HG02678 (cell line): ENCODE data around the gene SUSD3.

Experiments
- ATAC-seq: cut with Tn5 transposase; IDR thresholded peaks from one replicate; pipeline ENCODE4 v1.9.1; 2021; ENCODE audit warnings: mild to moderate bottlenecking, moderate library complexity; ENCODE audit not compliant: unreplicated experiment

SUSD3 gene

DNA sequence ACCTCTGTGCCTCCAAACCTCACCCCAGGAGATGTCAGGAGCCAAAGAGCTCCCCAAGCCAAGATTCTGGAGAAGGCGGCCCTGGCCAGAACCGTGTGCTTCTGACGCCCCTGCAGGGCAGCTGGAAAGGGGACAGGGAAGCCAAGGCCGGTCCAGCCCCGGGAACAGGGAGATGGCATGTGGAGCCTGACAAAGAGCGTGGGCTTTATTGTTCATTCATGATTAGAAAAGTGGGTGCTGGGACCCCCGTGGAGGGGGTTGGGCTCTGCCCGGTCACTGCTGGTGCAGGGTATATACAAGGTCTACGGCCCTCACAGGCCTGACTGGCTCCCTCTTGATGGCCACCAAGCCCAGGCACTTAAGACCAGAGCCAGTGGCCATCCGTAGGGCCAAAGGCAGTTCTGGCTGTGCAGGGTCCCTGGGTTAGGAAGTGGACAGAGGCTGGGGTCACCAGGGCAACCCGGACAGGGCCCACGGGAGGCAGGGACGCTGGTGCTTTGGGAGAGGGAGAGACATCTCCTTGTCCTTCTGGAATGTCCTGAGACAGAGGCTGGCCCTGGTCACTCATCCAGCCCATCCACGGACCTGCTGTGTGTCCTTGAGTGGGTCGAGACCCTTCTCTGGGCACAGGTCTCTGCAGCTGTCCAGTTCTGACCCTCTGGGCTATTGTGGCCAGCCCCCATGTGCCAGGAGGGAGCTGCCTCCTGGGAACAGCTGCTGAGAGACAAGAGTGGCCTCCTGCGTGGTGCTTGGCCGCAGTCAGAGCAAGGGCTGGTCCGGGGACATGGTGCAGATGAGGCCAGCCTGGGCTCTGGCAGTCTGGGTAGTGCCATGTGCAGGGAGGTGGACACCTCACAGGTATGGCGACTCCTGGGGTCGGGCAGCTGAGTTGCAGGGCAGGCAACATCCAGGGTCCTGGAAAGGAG lies 63.1 kb downstream of the SUSD3 start:
- ATAC-seq = no peak

DNA sequence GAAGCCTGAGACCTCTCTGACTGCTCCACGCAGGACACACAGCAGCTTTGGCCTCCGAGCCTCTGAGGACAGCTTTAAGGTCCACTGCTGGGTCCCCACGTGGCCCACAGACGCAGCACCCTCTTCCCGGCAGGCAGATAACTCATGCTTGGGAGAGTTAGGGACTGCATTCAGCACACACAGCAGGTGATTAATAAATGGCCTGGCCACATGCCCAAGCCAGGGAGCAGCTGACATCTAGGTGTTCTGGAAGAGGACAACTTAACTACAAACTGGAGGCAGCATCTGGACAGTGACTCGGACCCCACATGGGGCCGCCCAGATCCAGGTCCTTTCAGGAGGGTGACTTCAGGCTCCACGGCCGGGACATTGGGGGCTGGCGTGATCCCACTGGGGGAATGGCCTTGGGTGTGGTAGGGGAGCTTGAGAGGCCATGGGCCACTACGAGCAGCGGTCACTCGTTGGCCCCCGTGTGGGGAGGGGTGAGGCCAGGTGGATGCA lies 64.3 kb downstream of the SUSD3 start:
- no peak for ATAC-seq

DNA sequence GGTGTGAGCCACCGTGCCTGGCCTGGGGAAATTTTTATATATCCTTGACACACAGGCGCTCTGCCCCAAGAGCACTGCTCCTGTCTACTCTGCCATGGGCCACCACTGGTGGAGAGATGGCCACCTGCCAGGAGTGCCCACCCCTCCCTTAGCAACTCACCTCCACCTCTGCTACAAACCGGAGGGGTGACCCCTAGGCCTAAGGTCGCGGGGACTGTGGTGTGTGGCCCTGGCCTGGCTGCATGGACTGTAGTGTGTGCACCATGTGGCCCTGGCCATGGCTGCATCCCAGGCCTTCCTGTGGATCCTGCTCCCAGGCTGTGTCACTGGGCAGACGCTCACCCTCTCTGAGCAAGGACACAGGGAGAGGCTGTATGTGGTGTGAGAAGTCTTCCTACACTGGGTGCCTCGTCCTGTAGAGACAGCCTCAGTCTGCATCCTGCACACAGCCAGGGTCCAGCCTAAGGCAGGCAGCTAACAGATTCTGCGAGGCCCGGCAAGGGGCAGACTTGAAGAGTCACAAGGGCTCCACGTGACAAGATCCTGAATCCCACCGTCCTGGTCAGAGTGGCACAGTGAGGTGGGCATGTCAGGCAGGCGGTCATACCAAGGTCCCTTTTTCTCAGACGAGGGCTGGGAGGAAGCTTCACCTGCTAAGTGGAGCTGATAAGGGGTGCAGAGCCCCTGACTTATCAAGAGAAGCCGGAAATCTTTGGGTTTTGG lies 65.2 kb downstream of the SUSD3 start:
- no peak for ATAC-seq

DNA sequence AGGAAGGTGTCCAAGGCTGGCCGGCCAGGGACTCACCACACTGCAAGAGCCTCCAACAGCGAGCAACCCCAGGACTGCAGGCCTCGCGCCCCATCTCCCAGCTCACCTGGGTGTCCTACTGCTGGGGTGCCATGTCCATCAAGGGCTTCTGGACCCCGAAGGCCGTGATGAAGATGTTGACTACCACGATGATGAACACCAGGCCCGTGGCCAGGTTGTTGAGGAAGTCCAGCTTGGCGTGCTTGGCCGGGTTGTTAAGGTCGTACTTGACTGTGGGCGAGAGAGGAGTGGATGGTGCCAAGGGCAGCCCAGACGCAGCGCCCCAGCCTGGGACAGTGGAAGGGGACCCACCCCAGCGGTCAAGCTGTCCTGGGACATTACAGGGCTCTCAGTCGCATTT lies 66.3 kb downstream of the SUSD3 start:
- ATAC-seq = no peak

DNA sequence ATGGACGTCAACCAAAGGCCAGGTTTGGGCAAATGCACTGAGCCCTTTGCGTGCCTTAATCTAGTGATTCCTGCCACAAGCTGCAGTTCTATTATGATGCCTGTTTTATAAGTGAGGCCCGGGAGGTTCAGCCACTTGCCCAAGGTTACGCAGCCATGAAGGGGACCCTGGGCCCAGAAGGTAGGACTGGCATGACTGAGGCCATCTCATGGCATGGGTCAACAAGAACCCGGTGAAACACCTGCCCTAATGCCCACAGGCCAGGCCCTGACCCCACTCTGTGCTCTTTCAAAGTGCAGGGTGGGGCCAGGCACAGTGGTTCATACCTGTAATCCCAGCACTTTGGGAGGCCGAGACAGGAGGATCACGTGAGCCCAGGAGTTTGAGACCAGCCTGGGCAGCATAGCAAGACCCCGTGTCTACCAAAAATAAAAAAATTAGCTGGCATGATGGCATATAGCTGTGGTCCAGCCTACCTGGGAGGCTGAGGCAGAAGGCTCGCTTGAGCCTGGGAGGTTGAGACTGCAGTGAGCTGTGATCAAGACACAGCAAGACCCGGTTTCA lies 66.9 kb downstream of the SUSD3 start:
- ATAC-seq = no peak

DNA sequence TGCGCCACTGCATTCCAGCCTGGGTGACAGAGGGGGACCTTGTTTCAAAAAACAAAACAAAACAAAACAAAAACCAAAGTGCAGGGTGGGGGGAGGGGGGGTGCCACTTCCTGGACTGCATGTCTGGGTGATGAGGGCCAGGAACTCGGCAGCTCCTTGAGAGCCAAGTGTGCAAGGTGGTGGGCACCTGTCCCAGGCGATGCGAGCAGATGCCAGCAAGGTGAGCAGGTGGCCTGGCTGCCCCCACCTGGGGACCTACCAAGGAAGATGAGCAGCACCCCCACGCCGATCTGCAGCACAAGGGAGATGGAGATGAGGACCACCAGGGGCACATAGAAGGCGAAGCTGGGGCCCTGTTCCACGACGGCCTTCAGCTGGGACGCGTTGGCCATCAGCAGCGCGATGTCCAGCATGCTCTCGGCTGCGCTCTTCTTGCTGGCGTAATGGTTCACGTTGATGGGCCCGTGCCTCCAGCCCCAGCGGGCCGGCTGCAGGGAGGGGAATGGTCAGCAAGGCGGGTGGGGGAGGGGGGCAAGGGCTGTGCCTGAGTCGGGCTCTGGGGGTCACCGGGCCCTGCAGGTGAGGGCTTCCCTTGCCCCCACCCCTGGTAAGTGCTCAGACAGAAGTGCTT lies 67.8 kb downstream of the SUSD3 start:
- ATAC-seq = no peak

DNA sequence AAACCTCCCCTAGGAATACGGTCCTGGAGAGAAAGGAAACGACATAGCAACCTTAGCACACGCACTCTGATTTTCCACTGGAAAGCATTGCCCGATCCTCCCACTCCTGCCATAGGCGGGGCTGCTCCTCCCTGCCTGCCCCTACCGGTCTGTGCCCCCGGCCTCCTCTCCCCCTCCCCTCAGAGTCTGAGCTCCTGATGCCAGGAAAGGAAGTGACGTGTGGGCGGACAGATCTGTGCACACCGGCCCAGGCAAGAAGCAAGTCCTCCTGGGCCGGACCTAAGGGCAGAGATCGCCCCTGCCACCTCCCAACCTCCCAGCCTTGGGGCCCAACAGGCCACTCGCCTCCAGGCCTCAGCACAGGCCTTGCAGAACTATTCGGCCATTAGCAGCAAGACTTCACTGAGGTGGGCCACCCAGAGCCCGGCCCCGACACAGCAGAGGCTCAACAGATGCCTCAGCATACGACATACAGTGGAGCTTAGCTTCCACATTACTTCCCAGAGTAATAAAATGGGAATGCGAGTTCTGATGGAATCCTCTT lies 68.4 kb downstream of the SUSD3 start:
- no peak for ATAC-seq

DNA sequence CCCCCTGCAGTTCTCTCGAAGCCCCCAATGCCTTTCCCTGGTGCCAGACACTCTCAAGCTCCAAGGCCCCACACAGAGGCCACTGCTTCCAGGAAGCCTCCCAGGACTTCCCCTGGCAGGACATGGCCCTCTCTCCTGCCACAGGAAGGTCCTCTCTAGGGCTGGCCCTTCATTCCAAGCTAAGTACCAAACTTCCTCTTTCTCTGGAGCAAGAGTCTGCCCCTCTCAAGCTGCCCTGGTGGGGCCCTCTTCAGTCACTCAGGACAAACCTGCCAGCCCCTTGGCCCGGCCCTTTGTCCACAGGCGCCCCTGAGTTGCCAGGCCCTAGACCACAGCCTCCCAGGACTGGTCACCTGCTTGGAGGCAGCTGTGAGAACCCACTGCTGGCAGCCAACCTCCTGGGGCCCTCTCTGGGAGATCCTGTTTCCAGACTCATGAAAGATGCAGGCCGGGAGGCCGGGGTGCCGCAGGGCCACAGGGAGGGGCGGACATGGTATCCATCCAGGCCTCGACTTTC lies 69.0 kb downstream of the SUSD3 start:
- no peak for ATAC-seq

DNA sequence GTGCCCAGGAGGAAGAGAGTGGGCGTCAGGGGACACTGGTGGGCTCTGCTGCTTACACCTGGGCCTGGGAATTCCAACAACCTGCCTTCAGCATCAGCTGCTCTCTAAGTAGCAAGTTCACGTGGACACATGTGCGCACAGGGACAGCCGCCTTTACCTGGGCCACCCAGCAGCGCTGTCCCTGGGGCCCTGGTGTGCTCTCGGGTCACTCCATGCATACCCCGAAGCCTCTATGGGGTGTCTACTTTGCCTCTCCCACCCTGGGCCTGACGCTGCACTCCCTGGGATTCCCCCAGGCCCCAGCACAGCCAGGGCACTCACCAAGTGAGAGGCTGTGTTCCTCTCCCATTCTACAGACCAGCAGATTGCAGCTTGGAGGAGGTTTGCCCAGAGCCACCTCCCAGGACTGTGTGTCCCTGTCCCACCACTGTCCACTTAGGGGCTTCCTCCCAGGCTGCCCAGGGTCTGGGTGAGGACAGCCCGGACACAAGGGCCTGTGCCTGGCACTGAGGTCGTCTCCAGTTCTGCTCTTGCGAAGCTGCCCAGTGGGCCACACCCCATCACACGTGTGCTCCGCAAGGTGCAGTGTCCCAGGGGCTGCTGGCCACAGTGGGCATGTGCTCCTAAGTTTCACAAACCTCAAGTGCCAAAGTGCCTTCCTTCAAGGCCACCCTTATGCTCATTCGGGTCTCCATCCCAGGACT lies 69.7 kb downstream of the SUSD3 start:
- ATAC-seq = no peak

DNA sequence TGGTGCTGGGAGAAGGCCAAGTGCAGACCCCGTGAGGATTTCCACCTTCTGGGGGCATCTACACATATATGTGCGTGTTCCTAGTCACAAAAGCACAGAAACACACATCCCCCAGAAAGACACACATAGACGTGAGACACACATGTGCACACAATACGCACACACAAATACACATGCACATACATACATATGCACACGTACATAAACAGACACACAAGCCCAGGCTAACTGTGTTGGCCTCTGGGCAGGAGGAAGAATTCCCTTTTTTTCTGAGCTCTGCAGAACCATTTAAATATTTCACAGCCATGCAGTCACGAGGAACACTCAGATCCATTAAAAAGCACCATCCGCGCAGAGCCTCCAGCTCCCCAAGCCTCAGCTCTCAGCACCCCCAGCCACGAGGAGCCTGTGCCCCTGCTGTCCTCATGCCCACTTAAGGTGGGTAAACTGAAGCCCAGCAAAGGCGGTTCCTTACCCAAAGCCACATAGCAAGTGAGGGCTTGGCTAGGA lies 70.3 kb downstream of the SUSD3 start:
- ATAC-seq = no peak

DNA sequence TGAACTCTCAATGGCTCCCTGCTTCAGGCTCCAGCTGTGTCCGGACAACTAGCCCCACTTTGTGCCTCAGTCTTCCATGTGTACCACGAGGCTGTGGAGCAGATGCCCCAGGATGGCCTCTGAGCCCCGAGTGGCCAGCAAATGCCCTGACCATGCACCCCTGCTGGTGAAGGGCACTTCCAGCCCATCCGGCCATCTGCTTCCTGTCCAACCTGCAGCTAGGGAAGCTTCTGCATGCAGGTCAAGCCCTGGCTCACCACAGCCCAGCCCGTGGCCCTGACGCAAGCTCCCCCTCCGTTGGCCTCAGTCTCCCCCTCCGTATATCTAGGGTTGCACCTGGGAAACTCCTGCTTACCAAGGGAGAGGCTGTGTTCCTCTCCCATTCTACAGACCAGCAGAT lies 70.8 kb downstream of the SUSD3 start:
- no peak for ATAC-seq

DNA sequence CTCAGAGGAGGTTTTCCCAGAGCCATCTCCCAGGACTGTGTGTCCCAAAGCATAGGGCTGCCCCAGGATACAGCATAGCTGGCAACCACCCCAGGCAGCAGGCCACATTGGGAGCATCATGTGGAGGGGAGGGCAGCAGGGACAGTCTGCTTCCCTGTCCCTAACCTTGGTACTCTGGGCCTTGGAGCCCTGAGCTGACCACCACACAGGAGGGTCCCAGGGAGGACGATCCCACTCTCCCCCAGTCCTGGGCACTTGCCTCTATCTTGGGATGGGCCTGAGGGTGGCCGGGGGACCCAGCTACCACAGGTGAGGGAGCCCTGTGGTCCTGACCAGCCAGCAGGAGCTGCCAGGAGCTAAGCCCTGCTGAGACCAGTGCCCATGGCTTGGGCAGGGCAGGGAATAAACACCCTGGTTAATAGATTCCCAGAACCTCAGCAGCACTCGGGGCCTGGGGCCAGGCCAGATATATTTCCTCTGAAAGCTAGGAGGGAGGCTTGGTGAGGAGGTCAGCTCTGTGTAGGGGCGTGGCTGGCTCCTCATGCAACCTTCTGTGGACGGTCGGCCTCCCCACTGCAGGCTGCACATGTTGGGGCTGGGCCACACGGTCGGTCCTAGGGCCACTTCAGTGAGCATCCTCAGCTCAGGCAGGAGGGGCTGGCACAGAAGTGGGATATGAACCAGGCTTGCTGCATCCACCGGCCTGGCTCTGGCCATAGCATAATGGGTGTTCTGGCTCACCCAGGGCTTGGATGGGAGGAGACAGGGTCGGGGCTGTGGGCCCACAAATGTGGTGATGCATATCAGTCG lies 71.4 kb downstream of the SUSD3 start:
- ATAC-seq = no peak

DNA sequence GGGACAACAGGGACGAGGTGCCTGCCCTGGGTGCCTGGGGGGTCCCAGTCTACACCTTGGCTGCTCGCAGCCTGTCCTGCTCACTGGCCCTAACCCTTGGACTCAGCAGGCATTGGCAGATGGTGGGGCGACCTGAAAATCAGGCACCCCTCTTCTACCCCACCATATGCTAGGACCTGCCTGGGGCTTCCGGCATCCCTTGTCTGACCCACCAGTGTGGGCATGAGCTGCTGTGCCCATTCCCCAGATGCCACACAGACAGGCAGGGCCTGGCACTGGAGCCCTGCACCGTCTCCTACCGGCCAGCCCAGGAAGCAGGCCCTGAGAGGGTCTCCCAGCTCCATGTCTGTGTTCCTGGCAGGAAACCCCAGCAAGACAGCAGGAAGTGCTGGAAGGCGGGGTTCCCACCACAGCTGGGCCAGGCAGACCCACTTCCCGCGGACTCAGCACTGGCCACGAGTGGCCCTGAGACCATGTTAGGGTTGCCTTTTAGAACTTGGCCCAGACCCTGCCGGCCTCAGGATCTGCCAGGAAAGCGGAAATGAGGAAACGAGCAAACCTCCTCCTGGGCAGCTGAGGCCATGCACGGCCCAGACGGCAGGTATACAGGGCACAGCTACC lies 72.5 kb downstream of the SUSD3 start:
- ATAC-seq = no peak

DNA sequence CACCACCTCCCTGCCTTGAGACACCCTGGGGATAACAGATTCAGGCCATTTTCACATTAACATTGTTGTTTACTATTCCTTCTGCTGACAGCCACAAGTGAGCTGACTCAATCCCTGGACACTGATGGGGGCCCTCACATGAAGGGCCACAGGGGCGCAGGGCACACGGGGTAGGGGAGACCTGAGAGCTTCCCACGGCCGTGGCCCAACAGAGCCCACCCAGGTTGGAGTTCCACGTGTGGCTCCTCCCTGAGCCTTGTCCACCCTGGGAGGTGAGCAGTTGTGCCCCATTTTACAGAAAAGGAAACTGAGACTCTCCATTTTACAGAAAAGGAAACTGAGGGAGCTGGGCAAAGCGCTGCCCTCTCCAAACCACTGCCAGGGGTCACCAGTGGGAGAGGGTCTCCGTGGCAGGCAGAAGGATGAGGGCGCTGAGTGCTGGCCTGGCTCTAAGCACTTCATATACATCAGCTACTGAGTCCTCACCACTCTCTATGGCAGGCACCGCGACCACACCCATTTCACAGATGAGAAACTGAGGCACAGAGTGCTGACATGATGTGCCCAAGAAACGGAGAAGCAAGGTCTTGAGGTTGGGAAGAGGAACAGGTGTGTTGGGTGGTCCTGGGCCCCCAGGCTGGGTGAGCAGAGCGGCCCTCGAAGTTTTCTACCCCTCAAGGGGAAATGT lies 73.2 kb downstream of the SUSD3 start:
- ATAC-seq = no peak

DNA sequence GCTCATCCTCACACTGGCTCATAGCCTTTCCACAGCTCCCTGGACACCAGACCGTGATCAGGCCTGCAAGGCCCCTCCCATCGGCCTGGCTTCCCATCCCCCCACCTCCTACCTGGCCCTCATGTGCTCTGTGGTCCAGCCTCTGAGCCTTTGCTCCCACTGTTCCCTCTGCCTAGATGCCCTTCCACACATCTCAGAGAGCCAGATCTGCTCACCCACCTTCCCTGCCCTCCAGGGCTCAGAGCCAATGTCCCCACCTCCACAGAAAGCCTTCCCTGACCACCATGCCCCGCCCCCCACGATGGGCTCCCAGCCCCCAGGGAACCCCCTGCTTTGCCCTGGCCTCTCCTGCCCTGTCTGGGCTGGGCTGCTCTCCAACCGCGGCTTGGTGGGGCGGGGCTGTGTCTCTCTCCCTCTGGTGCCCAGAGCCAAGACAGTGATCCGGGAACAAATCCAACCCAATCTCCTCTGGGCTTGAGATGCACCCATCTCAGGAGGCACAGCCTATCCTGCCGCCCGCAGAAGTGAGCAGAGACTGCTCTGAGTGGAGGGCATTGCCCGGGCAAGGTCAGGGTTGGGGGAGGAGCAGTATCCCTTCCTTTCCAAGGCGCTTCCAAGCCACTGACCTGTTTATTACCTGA lies 73.9 kb downstream of the SUSD3 start:
- no peak for ATAC-seq

DNA sequence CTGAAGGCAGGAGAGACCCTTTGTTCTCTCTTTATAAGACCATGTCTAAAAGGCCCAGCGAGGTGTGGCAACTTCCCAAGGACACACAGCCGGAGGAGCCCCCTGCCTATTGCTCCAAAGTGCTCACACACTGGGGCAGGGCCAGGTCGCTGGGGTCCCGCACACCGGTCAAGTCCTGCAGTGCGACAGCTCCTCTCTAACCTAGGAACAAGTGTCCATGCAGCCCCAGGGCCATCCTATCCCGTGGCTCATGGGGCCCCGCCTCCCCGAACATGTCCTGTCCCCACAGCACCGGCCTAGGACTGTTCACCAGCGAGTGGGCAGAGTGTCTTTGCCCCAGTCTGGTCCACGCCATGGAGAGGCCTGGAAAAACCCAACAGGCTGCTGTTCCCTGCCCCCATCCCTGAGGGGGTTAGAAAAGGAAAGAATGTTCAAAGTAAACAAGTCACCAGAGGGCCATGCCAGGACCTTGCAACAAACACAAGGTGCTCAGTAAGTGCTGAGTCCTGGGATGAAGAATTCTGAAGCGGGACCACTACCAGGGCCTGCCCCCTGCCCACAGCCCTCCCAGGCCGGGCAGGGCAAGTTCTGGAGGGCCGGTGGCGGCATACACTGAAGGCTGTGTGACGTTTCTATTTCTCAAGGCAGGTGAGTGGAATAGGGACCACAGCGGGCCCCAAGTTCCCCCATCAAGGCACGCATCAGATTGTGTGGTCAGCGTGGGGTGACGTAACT lies 74.6 kb downstream of the SUSD3 start:
- peak; percentile 44 for ATAC-seq

DNA sequence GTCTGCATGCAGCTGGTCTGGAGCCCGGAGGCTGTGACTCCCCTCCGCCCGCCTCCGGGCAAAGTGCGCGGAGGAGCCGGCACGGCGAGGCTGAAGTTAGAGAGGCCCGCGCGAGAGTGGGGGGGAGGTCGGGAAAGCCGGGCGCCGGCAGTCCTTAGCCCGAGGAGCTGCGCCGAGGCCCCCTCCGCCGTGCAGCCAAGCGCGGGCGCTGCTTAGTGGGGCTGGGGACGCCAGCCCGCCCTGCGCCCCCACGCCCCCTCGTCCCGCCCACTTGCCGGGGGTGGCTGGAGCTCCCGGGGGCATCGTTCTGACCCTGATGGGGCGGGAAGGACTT lies 75.1 kb downstream of the SUSD3 start:
- no peak for ATAC-seq
